IgD-negative memory B cell (primary cell): Measurements from ENCODE around the gene TEP1. TPM values are rescaled to one million over a fixed set of nuclear protein-coding genes. Genes with fewer than 3 reads are reported as not detected.

ENCODE experiments used
- H3K27ac Mint-ChIP-seq, 3 donors: one replicate each; pipeline ENCODE4 v1.8.0; 2020 to 2022; ENCODE audit warnings: mild to moderate bottlenecking in 3 of 3, mixed read lengths in 3 of 3, moderate library complexity in 1 of 3
- H3K27me3 Mint-ChIP-seq: one replicate; pipeline ENCODE4 v1.8.0; 2021; ENCODE audit warnings: mixed read lengths
- H3K36me3 Mint-ChIP-seq: one replicate; pipeline ENCODE4 v1.8.0; 2020; ENCODE audit warnings: mild to moderate bottlenecking, mixed read lengths
- H3K4me1 Mint-ChIP-seq, 3 donors: one replicate each; pipeline ENCODE4 v1.8.0; 2020 to 2022; ENCODE audit warnings: mixed read lengths in 3 of 3, mild to moderate bottlenecking in 1 of 3
- H3K4me3 Mint-ChIP-seq, 4 donors: one replicate each; pipeline ENCODE4 v1.8.0; 2020 to 2022; ENCODE audit warnings: mild to moderate bottlenecking in 4 of 4, mixed read lengths in 4 of 4, moderate library complexity in 3 of 4
- H3K9me3 Mint-ChIP-seq, 3 donors: one replicate each; pipeline ENCODE4 v1.8.0; 2020 to 2021; ENCODE audit warnings: mixed read lengths in 3 of 3, mild to moderate bottlenecking in 1 of 3
- polyA plus RNA-seq: library from polyadenylated mRNA; unstranded; fragments of 300-500 nt; fragmentation: Illumina TruSeq; gene quantifications from one replicate; pipeline ENCODE4 v1.2.3, GENCODE V29; 2021

Gene TEP1
- polyA plus RNA-seq, 1 donor from 2014 or later: 17.8 TPM

DNA sequence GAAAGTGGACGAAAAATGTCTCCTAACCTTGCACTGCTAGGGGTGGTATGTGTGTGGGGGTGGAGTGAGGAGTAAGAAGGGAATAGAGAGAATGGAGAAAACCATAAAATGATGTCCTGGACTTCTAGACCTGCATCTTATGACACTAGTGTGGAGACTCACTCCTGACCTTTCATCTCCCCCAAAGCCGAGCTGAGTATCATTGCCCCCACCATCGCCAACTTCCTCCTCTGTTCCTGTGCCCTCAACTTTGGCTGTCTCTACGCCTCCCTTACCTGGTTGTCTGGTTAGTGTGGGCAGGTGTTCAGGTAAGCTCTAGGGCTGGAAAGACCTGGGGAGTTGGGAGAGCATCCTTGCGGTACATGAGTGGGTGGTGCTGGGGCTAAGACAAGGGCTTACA is 27.2 kb upstream of the TEP1 start:
- peaks cover 28 to 38% (median 34%) of the 10 kb centered on the region in 3 donors for H3K4me1 Mint-ChIP-seq
- H3K27me3 Mint-ChIP-seq: no peaks in the 10 kb centered on the region
- H3K27ac Mint-ChIP-seq: peak overlapping the region in 2 of 3 donors; percentile 11 to 89
- peaks cover 0 to 2% (median 0%) of the 10 kb centered on the region in 3 donors for H3K9me3 Mint-ChIP-seq
- H3K4me3 Mint-ChIP-seq: peak overlapping the region in 3 of 4 donors; percentile 47 to 86 (median 69)
- H3K36me3 Mint-ChIP-seq: no peaks in the 10 kb centered on the region

- H3K4me3 Mint-ChIP-seq: peak overlapping the region in 2 of 4 donors; percentile 24 to 63
- H3K36me3 Mint-ChIP-seq: no peaks in the 10 kb centered on the region
- no peaks in the 10 kb centered on the region for H3K27me3 Mint-ChIP-seq
- H3K9me3 Mint-ChIP-seq: peaks cover 0 to 2% (median 0%) of the 10 kb centered on the region in 3 donors
- H3K4me1 Mint-ChIP-seq: peaks cover 31 to 38% (median 36%) of the 10 kb centered on the region in 3 donors
- no peak overlapping the region for H3K27ac Mint-ChIP-seq
These were observed 25.4 kb upstream of the TEP1 start for GRCh38 chr14:20438664-20439063.

DNA sequence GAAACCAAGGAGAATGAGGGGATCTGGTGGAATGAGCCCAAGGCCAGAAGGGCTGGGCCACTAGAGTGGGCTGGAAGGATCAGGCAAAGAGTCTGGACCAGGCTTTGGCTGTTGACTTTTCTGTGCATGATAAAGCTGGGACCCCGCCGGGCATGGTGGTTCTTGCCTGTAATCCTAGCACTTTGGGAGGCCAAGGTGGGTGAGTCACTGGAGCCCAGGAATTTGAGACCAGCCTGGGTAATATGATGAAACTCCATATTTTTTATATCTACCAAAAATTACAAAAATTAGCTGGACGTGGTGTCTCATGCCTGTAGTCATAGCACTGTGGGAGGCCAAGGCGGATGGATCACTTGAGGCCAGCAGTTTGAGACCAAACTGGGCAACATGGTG is 23.1 kb upstream of the TEP1 start:
- no peaks in the 10 kb centered on the region for H3K27me3 Mint-ChIP-seq
- H3K9me3 Mint-ChIP-seq: peaks cover 0 to 2% (median 0%) of the 10 kb centered on the region in 3 donors
- H3K36me3 Mint-ChIP-seq: no peaks in the 10 kb centered on the region
- H3K4me3 Mint-ChIP-seq: no peak overlapping the region
- H3K27ac Mint-ChIP-seq: peak overlapping the region in 1 of 3 donors; percentile 73
- peaks cover 24 to 33% (median 33%) of the 10 kb centered on the region in 3 donors for H3K4me1 Mint-ChIP-seq

GRCh38 chr14:20435582-20436362 is 22.5 kb upstream of the TEP1 start, which contains the start of gene KLHL33:
Gene KLHL33 (minus strand): TSS chr14:20436166. CDS start chr14:20435811, 355 bp downstream.
- Mint-ChIP-seq H3K9me3 (peaks cover 0 to 2% (median 0%) of the 10 kb centered on the region in 3 donors), H3K27me3 (no peaks in the 10 kb centered on the region), H3K4me1 (peaks cover 23 to 29% (median 28%) of the 10 kb centered on the region in 3 donors), H3K27ac (peak within 1 kb of the TSS in 1 of 3 donors; percentile 73), H3K36me3 (no peaks in the 10 kb centered on the region), H3K4me3 (peak within 1 kb of the TSS in 3 of 4 donors; percentile 28 to 72 (median 30))

- Mint-ChIP-seq H3K27ac (peak overlapping the region in 1 of 3 donors; percentile 67), H3K4me1 (peaks cover 22 to 23% (median 22%) of the 10 kb centered on the region in 3 donors), H3K9me3 (peaks cover 0 to 2% (median 0%) of the 10 kb centered on the region in 3 donors), H3K27me3 (no peaks in the 10 kb centered on the region), H3K4me3 (no peak overlapping the region), H3K36me3 (no peaks in the 10 kb centered on the region)
These were observed 21.6 kb upstream of the TEP1 start for GRCh38 chr14:20434701-20435581.

DNA sequence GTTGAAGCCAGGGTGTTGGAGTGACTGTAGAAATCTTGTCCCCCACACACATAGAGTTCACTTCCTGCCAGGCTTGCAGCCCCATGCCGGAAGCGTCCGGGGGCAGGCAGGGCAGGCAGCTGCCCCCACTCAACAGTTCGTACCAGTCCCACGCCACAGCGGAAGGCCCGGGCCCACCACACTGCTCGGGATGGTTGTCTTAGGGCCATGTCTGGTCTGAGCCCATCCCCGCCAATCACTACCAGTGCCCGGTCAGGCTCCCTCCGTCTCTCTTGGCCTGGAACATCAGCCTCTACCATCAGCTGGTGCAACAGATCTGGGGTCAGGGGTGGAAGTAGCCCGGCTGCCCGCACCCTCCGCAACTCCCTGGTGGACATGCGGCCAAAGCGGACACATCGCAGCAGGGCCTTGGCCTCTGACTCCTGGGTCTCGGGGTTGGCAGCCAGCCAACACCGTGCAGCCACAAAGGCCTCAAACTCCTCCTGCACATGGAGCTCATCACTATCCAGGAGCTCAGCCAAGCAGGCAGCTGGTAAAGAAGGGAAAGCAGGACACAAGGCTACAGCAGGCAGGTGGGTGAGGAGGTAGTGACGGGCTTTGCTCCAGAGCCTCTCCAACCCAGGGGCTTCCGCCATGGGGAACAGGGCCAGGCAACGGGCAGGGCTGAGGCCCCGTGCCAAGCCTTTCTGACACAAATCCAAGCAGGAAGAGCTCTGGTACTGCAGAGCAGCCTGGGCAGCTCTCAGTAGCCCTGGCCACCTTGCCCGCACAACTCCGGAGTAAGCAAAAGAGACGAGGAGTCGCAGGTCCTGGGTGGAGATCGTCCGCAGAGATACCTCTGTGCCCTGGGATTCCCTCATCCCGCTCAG is 16.7 kb upstream of the TEP1 start:
- Mint-ChIP-seq H3K27me3 (no peaks in the 10 kb centered on the region), H3K4me1 (peaks cover 20 to 40% (median 30%) of the 10 kb centered on the region in 3 donors), H3K4me3 (peak overlapping the region in 2 of 4 donors; percentile 60 to 91), H3K9me3 (no peaks in the 10 kb centered on the region), H3K27ac (peak overlapping the region in 2 of 3 donors; percentile 16 to 47), H3K36me3 (no peaks in the 10 kb centered on the region)

DNA sequence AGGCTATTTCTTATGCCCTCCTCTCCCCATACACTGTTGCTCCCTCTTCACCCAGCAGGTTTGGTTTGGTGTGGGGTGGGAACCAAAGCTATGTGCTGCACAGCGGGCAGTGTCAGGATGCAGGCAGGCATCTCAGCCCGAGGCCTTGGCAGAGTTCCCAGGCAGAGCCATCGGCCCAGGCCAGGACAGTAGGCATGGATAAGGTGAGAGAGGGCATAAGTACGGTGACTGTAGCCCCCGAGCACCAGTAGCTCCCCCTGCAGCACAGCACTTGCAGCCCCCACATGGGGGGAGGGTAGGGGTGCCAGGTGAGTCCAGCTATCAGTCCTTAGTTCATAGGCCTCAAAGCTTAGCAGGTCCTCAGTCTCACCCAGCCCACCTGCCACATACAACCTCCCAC is 15.5 kb upstream of the TEP1 start:
- H3K9me3 Mint-ChIP-seq: no peaks in the 10 kb centered on the region
- H3K27ac Mint-ChIP-seq: peak overlapping the region; percentile 46 to 84 (median 68)
- H3K4me3 Mint-ChIP-seq: peak overlapping the region in 2 of 4 donors; percentile 41 to 91
- H3K27me3 Mint-ChIP-seq: no peaks in the 10 kb centered on the region
- H3K36me3 Mint-ChIP-seq: no peaks in the 10 kb centered on the region
- H3K4me1 Mint-ChIP-seq: peaks cover 20 to 38% (median 30%) of the 10 kb centered on the region in 3 donors

GRCh38 chr14:20428010-20428365 is 14.7 kb upstream of the TEP1 start:
- H3K36me3 Mint-ChIP-seq: no peaks in the 10 kb centered on the region
- H3K27ac Mint-ChIP-seq: peak overlapping the region; percentile 68 to 91 (median 84)
- peak overlapping the region; percentile 41 to 91 (median 73) for H3K4me3 Mint-ChIP-seq
- H3K9me3 Mint-ChIP-seq: no peaks in the 10 kb centered on the region
- H3K4me1 Mint-ChIP-seq: peaks cover 20 to 36% (median 30%) of the 10 kb centered on the region in 3 donors
- H3K27me3 Mint-ChIP-seq: no peaks in the 10 kb centered on the region

GRCh38 chr14:20427231-20428009 is 14.1 kb upstream of the TEP1 start:
- no peaks in the 10 kb centered on the region for H3K36me3 Mint-ChIP-seq
- no peaks in the 10 kb centered on the region for H3K27me3 Mint-ChIP-seq
- H3K4me1 Mint-ChIP-seq: peaks cover 20 to 36% (median 30%) of the 10 kb centered on the region in 3 donors
- H3K4me3 Mint-ChIP-seq: peak overlapping the region; percentile 41 to 91 (median 73)
- H3K27ac Mint-ChIP-seq: peak overlapping the region; percentile 68 to 91 (median 84)
- no peaks in the 10 kb centered on the region for H3K9me3 Mint-ChIP-seq

- H3K4me3 Mint-ChIP-seq: no peak overlapping the region
- peak overlapping the region in 1 of 3 donors; percentile 12 for H3K27ac Mint-ChIP-seq
- H3K27me3 Mint-ChIP-seq: no peaks in the 10 kb centered on the region
These were observed 11.6 kb upstream of the TEP1 start for GRCh38 chr14:20424851-20425250.

GRCh38 chr14:20422886-20423285 is 9.6 kb upstream of the TEP1 start:
- no peak overlapping the region for H3K4me3 Mint-ChIP-seq
- no peaks in the 10 kb centered on the region for H3K9me3 Mint-ChIP-seq
- no peaks in the 10 kb centered on the region for H3K36me3 Mint-ChIP-seq
- H3K27me3 Mint-ChIP-seq: no peaks in the 10 kb centered on the region
- H3K27ac Mint-ChIP-seq: peak overlapping the region in 1 of 3 donors; percentile 35
- peaks cover 9 to 17% (median 16%) of the 10 kb centered on the region in 3 donors for H3K4me1 Mint-ChIP-seq

More at GRCh38 chr14:20424851-20425250, 11.6 kb upstream of the TEP1 start:
- H3K36me3 Mint-ChIP-seq: no peaks in the 10 kb centered on the region
- no peaks in the 10 kb centered on the region for H3K9me3 Mint-ChIP-seq
- peaks cover 20 to 30% (median 28%) of the 10 kb centered on the region in 3 donors for H3K4me1 Mint-ChIP-seq

DNA sequence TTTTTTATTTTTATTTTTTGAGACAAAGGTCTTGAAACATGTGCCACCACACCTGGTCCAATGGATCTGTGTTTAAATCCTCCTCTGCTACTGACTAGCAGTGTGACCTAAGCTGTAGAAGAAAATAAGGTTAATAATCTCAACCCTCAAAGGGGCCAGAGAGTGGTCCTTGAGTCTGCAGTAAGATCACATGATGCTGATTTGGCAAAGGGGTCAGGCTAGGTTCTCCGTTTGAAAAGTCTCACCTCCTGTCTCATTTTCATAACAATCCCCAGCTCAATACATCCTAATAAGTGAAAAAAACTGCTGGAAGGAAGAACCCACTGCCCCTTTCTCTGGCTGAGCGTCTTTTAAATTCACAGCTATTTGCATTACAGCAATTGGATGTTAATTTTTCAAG is 8.0 kb upstream of the TEP1 start:
- Mint-ChIP-seq H3K27me3 (no peaks in the 10 kb centered on the region), H3K36me3 (no peaks in the 10 kb centered on the region), H3K27ac (no peak overlapping the region), H3K4me1 (peaks cover 2 to 9% (median 9%) of the 10 kb centered on the region in 3 donors), H3K9me3 (no peaks in the 10 kb centered on the region), H3K4me3 (no peak overlapping the region)

- H3K4me3 Mint-ChIP-seq: no peak overlapping the region
These were observed 6.1 kb upstream of the TEP1 start for GRCh38 chr14:20419419-20419818.

More at GRCh38 chr14:20419419-20419818, 6.1 kb upstream of the TEP1 start:
- Mint-ChIP-seq H3K27me3 (no peaks in the 10 kb centered on the region), H3K9me3 (no peaks in the 10 kb centered on the region), H3K27ac (no peak overlapping the region), H3K36me3 (no peaks in the 10 kb centered on the region), H3K4me1 (peaks cover 8 to 12% (median 8%) of the 10 kb centered on the region in 3 donors)
